ENCODE data around the gene PGAM2.

The PGAM2 gene

DNA sequence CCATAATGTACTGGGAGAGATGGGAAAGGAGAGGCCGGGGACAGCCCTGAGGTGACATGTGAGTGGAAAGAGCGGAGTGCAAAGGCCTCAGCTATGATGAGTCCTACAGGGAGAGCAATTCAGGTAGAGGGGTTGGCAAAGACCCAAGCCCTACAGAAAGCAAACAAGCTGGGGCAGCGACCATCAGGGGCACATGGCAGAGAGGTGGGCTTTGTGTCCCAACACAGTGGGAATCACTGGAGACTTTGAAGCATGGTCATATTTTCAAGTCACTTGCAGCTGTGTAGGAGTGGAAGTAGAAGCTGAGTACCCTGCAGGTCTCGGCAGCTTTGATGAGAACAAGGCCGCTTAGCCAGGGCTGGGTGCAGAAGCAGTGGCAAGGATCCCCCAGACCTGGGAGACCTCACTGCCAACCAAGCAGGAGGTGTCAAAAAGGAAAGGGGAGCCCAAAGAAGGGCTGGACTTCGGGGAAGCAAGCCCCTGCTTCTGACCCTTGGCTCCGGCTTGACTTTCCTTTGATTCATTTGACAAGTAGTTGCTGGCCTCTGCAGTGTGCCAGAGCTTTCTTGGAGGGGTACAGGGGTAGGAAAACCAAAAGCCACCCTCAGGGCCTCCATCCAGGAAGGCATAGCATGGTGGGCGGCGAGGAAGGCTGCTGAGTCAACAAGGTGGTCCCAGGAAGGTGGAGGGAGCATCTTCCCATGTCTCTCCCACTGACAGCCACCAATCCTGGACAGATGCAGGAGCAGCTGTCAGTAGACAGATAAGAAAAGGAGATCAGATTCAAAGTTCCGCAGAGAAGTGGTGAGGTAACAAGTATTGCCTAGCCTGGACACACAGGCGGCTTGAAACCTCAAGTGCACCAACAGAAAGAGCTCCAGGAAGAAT lies 1.9 kb upstream of the PGAM2 start:
- Mint-ChIP-seq H3K27me3 (no peaks in the 10 kb centered on the region), H3K4me1 (ENCODE audit: low read depth) (peaks cover 35% of the 10 kb centered on the region), H3K4me3 (no peak overlapping the region), H3K27ac (no peak overlapping the region), H3K36me3 (ENCODE audit: low read depth) (peaks cover 20% of the 10 kb centered on the region), H3K9me3 (no peaks in the 10 kb centered on the region)

- H3K4me3 Mint-ChIP-seq, result no peak overlapping the region
- peaks cover 16% of the 10 kb centered on the region for H3K36me3 Mint-ChIP-seq (ENCODE audit: low read depth)
Measured at GRCh38 chr7:44066494-44067063, 1.2 kb upstream of the PGAM2 start.

DNA sequence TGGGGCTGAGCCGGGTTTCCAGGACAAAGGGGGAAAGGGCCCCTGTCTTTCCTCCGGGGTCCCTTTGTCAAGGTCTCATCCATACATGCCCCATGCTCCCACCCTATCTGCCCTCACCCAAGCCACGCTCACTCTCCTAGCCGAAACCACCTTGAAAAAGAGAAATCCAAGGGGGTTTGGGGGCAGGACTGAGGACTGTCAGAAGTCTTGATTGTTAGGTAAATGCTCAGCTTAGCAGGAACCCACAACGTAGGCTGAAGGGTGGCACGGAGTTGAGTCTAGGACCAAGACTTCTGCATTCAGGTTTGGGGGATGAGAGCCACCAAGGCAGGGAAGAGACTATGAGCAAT lies 719 bp upstream of the PGAM2 start:
- peaks cover 31% of the 10 kb centered on the region for H3K4me1 Mint-ChIP-seq (ENCODE audit: low read depth)
- H3K4me3 Mint-ChIP-seq, result no peak overlapping the region
- no peak overlapping the region for H3K27ac Mint-ChIP-seq
- no peaks in the 10 kb centered on the region for H3K27me3 Mint-ChIP-seq
- H3K36me3 Mint-ChIP-seq (ENCODE audit: low read depth), result peaks cover 18% of the 10 kb centered on the region
- no peaks in the 10 kb centered on the region for H3K9me3 Mint-ChIP-seq

More at GRCh38 chr7:44066494-44067063, 1.2 kb upstream of the PGAM2 start:
- no peaks in the 10 kb centered on the region for H3K9me3 Mint-ChIP-seq
- no peak overlapping the region for H3K27ac Mint-ChIP-seq
- peaks cover 33% of the 10 kb centered on the region for H3K4me1 Mint-ChIP-seq (ENCODE audit: low read depth)
- no peaks in the 10 kb centered on the region for H3K27me3 Mint-ChIP-seq

DNA sequence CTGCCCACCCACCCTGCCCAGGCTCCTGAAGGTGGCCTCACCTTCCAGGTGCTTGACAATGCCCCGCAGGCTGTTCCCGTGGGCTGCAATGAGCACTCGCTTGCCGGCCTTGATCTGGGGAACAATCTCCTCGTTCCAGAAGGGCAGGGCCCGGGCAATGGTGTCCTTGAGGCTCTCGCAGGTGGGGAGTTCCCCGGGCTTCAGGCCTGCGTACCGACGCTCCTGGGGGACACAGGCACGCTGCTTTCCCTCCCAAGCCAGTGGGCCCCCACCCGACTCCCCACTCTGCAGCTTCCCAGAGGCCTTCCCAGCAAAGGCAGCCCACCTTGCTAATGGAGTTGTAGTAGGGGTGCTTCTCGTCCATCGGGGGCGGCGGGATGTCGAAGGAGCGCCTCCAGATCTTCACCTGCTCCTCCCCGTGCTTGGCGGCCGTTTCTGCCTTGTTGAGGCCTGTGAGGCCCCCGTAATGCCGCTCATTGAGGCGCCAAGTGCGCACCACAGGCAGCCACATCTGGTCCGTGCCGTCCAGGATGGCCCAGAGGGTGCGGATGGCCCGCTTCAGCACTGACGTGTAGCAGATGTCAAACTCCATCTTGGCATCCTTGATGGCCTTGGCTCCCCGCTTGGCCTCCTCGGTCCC lies 456 bp downstream of the PGAM2 start:
- Mint-ChIP-seq H3K4me1 (ENCODE audit: low read depth) (peaks cover 29% of the 10 kb centered on the region), H3K36me3 (ENCODE audit: low read depth) (peaks cover 17% of the 10 kb centered on the region), H3K9me3 (no peaks in the 10 kb centered on the region), H3K27me3 (no peaks in the 10 kb centered on the region), H3K27ac (peak overlapping the region; percentile 31), H3K4me3 (no peak overlapping the region)

- Mint-ChIP-seq H3K4me3 (no peak overlapping the region), H3K36me3 (ENCODE audit: low read depth) (peaks cover 17% of the 10 kb centered on the region), H3K27ac (no peak overlapping the region), H3K9me3 (no peaks in the 10 kb centered on the region), H3K27me3 (no peaks in the 10 kb centered on the region), H3K4me1 (ENCODE audit: low read depth) (peaks cover 33% of the 10 kb centered on the region)
Measured at GRCh38 chr7:44063894-44064651, 1.3 kb downstream of the PGAM2 start.

GRCh38 chr7:44063547-44063893 lies 1.8 kb downstream of the PGAM2 start:
- H3K4me1 Mint-ChIP-seq (ENCODE audit: low read depth), result peaks cover 36% of the 10 kb centered on the region
- H3K4me3 Mint-ChIP-seq, result no peak overlapping the region

GRCh38 chr7:44062903-44063295 lies 2.5 kb downstream of the PGAM2 start:
- Mint-ChIP-seq H3K4me1 (ENCODE audit: low read depth) (peaks cover 36% of the 10 kb centered on the region), H3K36me3 (ENCODE audit: low read depth) (peaks cover 28% of the 10 kb centered on the region), H3K27me3 (no peaks in the 10 kb centered on the region)

More at GRCh38 chr7:44063547-44063893, 1.8 kb downstream of the PGAM2 start:
- H3K27ac Mint-ChIP-seq, result no peak overlapping the region
- H3K36me3 Mint-ChIP-seq (ENCODE audit: low read depth), result peaks cover 22% of the 10 kb centered on the region
- no peaks in the 10 kb centered on the region for H3K9me3 Mint-ChIP-seq
- H3K27me3 Mint-ChIP-seq, result no peaks in the 10 kb centered on the region

DNA sequence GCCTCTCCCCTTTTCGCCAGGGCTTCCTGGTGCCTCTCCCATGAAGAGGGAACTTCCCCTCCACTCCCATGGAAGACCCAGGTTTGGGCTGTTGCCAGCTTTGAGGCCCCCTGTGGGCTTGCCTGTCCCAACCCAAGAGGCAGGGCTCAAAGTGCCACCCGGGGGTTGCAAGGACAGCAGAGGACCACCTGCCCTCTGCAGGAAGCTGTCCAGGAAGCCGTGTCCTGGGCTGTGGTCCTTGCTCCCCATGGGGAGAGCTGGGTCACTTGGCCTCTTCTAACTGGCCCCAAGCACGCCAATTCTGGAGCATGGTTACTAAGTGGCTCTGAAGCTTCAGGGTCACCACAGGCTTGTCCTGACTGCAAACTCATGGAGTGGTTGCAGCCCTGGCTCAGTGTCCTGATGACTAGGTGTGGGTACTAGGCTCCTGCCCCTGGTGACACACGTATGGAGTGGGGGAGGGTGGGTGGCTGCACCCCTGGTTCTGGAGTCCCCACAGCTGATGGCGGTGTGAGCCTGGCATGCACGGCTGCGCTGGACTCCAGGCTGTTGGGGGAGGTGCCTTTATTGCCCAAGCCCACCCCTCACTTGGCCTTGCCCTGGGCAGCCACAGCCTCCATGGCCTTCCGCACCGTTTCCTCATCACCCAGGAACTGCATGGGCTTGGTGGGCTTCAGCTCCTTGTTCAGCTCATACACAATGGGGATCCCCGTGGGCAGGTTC lies 3.0 kb downstream of the PGAM2 start:
- Mint-ChIP-seq H3K27ac (no peak overlapping the region), H3K4me3 (no peak overlapping the region), H3K36me3 (ENCODE audit: low read depth) (peaks cover 34% of the 10 kb centered on the region), H3K9me3 (no peaks in the 10 kb centered on the region), H3K27me3 (no peaks in the 10 kb centered on the region), H3K4me1 (ENCODE audit: low read depth) (peaks cover 41% of the 10 kb centered on the region)

More at GRCh38 chr7:44062903-44063295, 2.5 kb downstream of the PGAM2 start:
- Mint-ChIP-seq H3K4me3 (no peak overlapping the region), H3K9me3 (no peaks in the 10 kb centered on the region), H3K27ac (no peak overlapping the region)

DNA sequence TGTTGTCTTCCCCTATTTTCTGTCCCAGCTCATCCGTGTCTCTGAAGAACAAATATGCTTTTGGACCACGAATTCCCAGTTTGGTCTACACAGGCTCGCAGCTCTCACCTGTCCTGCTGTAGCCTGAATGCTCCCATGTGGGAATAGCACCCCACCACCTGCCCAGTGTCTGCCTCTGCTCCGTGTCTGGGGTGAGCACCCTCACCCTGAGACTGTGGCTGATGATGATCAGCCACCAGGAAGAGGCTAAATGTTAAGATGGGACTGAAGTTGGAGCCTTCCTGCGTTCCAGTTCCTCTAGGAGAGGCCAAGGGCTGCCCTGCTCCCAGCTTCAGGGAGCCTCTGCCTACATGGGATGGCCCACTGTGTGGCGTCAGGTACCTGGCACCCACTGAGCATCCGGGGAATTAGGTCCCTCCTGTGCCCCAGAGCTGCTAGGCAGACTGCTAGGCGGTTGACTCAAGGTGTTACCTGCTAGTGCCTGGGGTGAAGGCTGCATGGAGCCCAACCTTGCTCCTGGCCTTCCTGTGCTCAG lies 3.7 kb downstream of the PGAM2 start:
- no peaks in the 10 kb centered on the region for H3K9me3 Mint-ChIP-seq
- peaks cover 37% of the 10 kb centered on the region for H3K4me1 Mint-ChIP-seq (ENCODE audit: low read depth)
- H3K27me3 Mint-ChIP-seq, result no peaks in the 10 kb centered on the region
- no peak overlapping the region for H3K27ac Mint-ChIP-seq
- peaks cover 39% of the 10 kb centered on the region for H3K36me3 Mint-ChIP-seq (ENCODE audit: low read depth)
- H3K4me3 Mint-ChIP-seq, result no peak overlapping the region

GRCh38 chr7:44060948-44061644 lies 4.3 kb downstream of the PGAM2 start:
- peaks cover 38% of the 10 kb centered on the region for H3K4me1 Mint-ChIP-seq (ENCODE audit: low read depth)
- no peak overlapping the region for H3K4me3 Mint-ChIP-seq
- no peak overlapping the region for H3K27ac Mint-ChIP-seq
- H3K27me3 Mint-ChIP-seq, result no peaks in the 10 kb centered on the region
- no peaks in the 10 kb centered on the region for H3K9me3 Mint-ChIP-seq
- peaks cover 44% of the 10 kb centered on the region for H3K36me3 Mint-ChIP-seq (ENCODE audit: low read depth)

DNA sequence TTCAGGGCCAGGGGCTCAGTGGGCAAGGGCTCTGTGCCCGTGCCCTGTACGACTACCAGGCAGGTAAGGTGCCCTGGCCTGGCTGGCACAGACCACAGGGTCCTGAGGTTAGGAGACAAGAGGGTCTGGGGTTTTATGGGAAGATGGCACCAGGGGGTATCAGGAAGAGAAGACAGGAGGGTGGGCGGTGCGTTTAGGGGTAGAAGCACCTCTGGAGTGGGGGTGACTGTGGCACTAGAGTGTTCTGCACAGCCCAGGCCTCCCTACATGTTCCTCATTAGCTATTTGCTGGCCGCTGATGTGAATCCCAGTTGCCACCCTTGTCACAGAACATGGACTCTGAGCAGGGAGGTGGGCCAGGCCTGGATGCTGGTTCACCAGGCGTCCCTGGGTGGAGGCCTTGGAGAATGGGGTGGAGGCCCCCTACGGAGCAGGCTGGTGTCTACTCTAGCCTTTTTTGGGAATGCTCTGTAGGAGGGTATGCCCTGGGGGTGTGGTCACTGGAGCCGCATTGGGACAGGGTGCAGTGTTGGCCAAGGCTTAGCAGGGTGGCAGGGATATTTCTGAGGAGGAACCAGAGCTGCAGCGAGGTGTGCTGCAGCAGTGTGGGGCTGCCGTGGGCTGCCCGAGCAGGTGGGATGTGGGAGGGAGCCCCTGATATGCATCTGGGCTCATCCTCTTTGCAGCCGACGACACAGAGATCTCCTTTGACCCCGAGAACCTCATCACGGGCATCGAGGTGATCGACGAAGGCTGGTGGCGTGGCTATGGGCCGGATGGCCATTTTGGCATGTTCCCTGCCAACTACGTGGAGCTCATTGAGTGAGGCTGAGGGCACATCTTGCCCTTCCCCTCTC lies 5.0 kb downstream of the PGAM2 start:
- H3K4me3 Mint-ChIP-seq, result no peak overlapping the region
- H3K27ac Mint-ChIP-seq, result no peak overlapping the region
- H3K9me3 Mint-ChIP-seq, result no peaks in the 10 kb centered on the region
- peaks cover 52% of the 10 kb centered on the region for H3K36me3 Mint-ChIP-seq (ENCODE audit: low read depth)
- no peaks in the 10 kb centered on the region for H3K27me3 Mint-ChIP-seq
- H3K4me1 Mint-ChIP-seq (ENCODE audit: low read depth), result peaks cover 39% of the 10 kb centered on the region

- Mint-ChIP-seq H3K36me3 (ENCODE audit: low read depth) (peaks cover 58% of the 10 kb centered on the region), H3K27me3 (no peaks in the 10 kb centered on the region), H3K9me3 (no peaks in the 10 kb centered on the region), H3K4me3 (no peak overlapping the region), H3K27ac (peak overlapping the region; percentile 84), H3K4me1 (ENCODE audit: low read depth) (peaks cover 41% of the 10 kb centered on the region)
Measured at GRCh38 chr7:44059219-44060090, 5.9 kb downstream of the PGAM2 start.
